ENCODE measurements around the gene TASOR2. TPM values are rescaled to one million over a fixed set of nuclear protein-coding genes. Genes with fewer than 3 reads are reported as not detected.

TASOR2 gene
- total RNA-seq, 1 donor from 2014 or later: 54.3 TPM

GRCh38 chr10:5710859-5711258 lies 26.2 kb downstream of the TASOR2 start:
- Histone ChIP-seq H3K4me3 (ENCODE audit: low read length in 3 of 3) (no peak overlapping the region), H3K4me1 (ENCODE audit: control insufficient read depth in 3 of 3, insufficient read depth in 3 of 3, low read length in 3 of 3) (no peaks in the 10 kb centered on the region), H3K9me3 (ENCODE audit: control insufficient read depth in 3 of 3, low read length in 3 of 3) (no peaks in the 10 kb centered on the region), H3K27ac (ENCODE audit: low read depth, low read length) (no peak overlapping the region), H3K36me3 (ENCODE audit: control insufficient read depth in 3 of 3, insufficient read depth in 3 of 3, low read length in 3 of 3) (no peaks in the 10 kb centered on the region), H3K27me3 (ENCODE audit: control insufficient read depth in 3 of 3, insufficient read depth in 3 of 3, low read length in 3 of 3) (no peaks in the 10 kb centered on the region), H3K9ac (ENCODE audit: low read depth in 1 of 3, low read length in 3 of 3) (no peak overlapping the region)

GRCh38 chr10:5711642-5712041 lies 27.0 kb downstream of the TASOR2 start:
- Histone ChIP-seq H3K4me3 (ENCODE audit: low read length in 3 of 3) (no peak overlapping the region), H3K36me3 (ENCODE audit: control insufficient read depth in 3 of 3, insufficient read depth in 3 of 3, low read length in 3 of 3) (no peaks in the 10 kb centered on the region), H3K27me3 (ENCODE audit: control insufficient read depth in 3 of 3, insufficient read depth in 3 of 3, low read length in 3 of 3) (no peaks in the 10 kb centered on the region), H3K9me3 (ENCODE audit: control insufficient read depth in 3 of 3, low read length in 3 of 3) (no peaks in the 10 kb centered on the region), H3K4me1 (ENCODE audit: control insufficient read depth in 3 of 3, insufficient read depth in 3 of 3, low read length in 3 of 3) (no peaks in the 10 kb centered on the region), H3K9ac (ENCODE audit: low read depth in 1 of 3, low read length in 3 of 3) (no peak overlapping the region), H3K27ac (ENCODE audit: low read depth, low read length) (no peak overlapping the region)

GRCh38 chr10:5719546-5719945 lies 34.9 kb downstream of the TASOR2 start:
- no peak overlapping the region for H3K4me3 ChIP-seq (ENCODE audit: low read length in 3 of 3)
- no peak overlapping the region for H3K9ac ChIP-seq (ENCODE audit: low read depth in 1 of 3, low read length in 3 of 3)
- peaks cover 2 to 13% (median 10%) of the 10 kb centered on the region in 3 donors for H3K36me3 ChIP-seq (ENCODE audit: control insufficient read depth in 3 of 3, insufficient read depth in 3 of 3, low read length in 3 of 3)
- H3K27me3 ChIP-seq (ENCODE audit: control insufficient read depth in 3 of 3, insufficient read depth in 3 of 3, low read length in 3 of 3): no peaks in the 10 kb centered on the region
- H3K9me3 ChIP-seq (ENCODE audit: control insufficient read depth in 3 of 3, low read length in 3 of 3): no peaks in the 10 kb centered on the region
- H3K4me1 ChIP-seq (ENCODE audit: control insufficient read depth in 3 of 3, insufficient read depth in 3 of 3, low read length in 3 of 3): no peaks in the 10 kb centered on the region
- H3K27ac ChIP-seq (ENCODE audit: low read depth, low read length): no peak overlapping the region

GRCh38 chr10:5720182-5720581 lies 35.5 kb downstream of the TASOR2 start:
- no peaks in the 10 kb centered on the region for H3K4me1 ChIP-seq (ENCODE audit: control insufficient read depth in 3 of 3, insufficient read depth in 3 of 3, low read length in 3 of 3)
- no peak overlapping the region for H3K27ac ChIP-seq (ENCODE audit: low read depth, low read length)
- no peak overlapping the region for H3K4me3 ChIP-seq (ENCODE audit: low read length in 3 of 3)
- no peaks in the 10 kb centered on the region for H3K9me3 ChIP-seq (ENCODE audit: control insufficient read depth in 3 of 3, low read length in 3 of 3)
- no peaks in the 10 kb centered on the region for H3K27me3 ChIP-seq (ENCODE audit: control insufficient read depth in 3 of 3, insufficient read depth in 3 of 3, low read length in 3 of 3)
- H3K36me3 ChIP-seq (ENCODE audit: control insufficient read depth in 3 of 3, insufficient read depth in 3 of 3, low read length in 3 of 3): peaks cover 2 to 13% (median 10%) of the 10 kb centered on the region in 3 donors
- H3K9ac ChIP-seq (ENCODE audit: low read depth in 1 of 3, low read length in 3 of 3): no peak overlapping the region

GRCh38 chr10:5723692-5724091 lies 39.1 kb downstream of the TASOR2 start:
- no peak overlapping the region for H3K4me3 ChIP-seq (ENCODE audit: low read length in 3 of 3)
- no peak overlapping the region for H3K27ac ChIP-seq (ENCODE audit: low read depth, low read length)
- no peaks in the 10 kb centered on the region for H3K4me1 ChIP-seq (ENCODE audit: control insufficient read depth in 3 of 3, insufficient read depth in 3 of 3, low read length in 3 of 3)
- no peak overlapping the region for H3K9ac ChIP-seq (ENCODE audit: low read depth in 1 of 3, low read length in 3 of 3)
- peaks cover 4 to 25% (median 19%) of the 10 kb centered on the region in 3 donors for H3K36me3 ChIP-seq (ENCODE audit: control insufficient read depth in 3 of 3, insufficient read depth in 3 of 3, low read length in 3 of 3)
- no peaks in the 10 kb centered on the region for H3K27me3 ChIP-seq (ENCODE audit: control insufficient read depth in 3 of 3, insufficient read depth in 3 of 3, low read length in 3 of 3)
- H3K9me3 ChIP-seq (ENCODE audit: control insufficient read depth in 3 of 3, low read length in 3 of 3): no peaks in the 10 kb centered on the region

- no peak overlapping the region for H3K9ac ChIP-seq (ENCODE audit: low read depth in 1 of 3, low read length in 3 of 3)
- H3K27me3 ChIP-seq (ENCODE audit: control insufficient read depth in 3 of 3, insufficient read depth in 3 of 3, low read length in 3 of 3): no peaks in the 10 kb centered on the region
- H3K27ac ChIP-seq (ENCODE audit: low read depth, low read length): no peak overlapping the region
- H3K4me1 ChIP-seq (ENCODE audit: control insufficient read depth in 3 of 3, insufficient read depth in 3 of 3, low read length in 3 of 3): peaks cover 0 to 4% (median 0%) of the 10 kb centered on the region in 3 donors
- H3K9me3 ChIP-seq (ENCODE audit: control insufficient read depth in 3 of 3, low read length in 3 of 3): no peaks in the 10 kb centered on the region
- H3K36me3 ChIP-seq (ENCODE audit: control insufficient read depth in 3 of 3, insufficient read depth in 3 of 3, low read length in 3 of 3): peaks cover 9 to 26% (median 21%) of the 10 kb centered on the region in 3 donors
- H3K4me3 ChIP-seq (ENCODE audit: low read length in 3 of 3): no peak overlapping the region
These were observed 46.1 kb downstream of the TASOR2 start for GRCh38 chr10:5730766-5731165.

GRCh38 chr10:5731559-5731958 lies 46.9 kb downstream of the TASOR2 start:
- no peaks in the 10 kb centered on the region for H3K27me3 ChIP-seq (ENCODE audit: control insufficient read depth in 3 of 3, insufficient read depth in 3 of 3, low read length in 3 of 3)
- H3K9ac ChIP-seq (ENCODE audit: low read depth in 1 of 3, low read length in 3 of 3): no peak overlapping the region
- H3K36me3 ChIP-seq (ENCODE audit: control insufficient read depth in 3 of 3, insufficient read depth in 3 of 3, low read length in 3 of 3): peaks cover 11 to 24% (median 21%) of the 10 kb centered on the region in 3 donors
- no peaks in the 10 kb centered on the region for H3K9me3 ChIP-seq (ENCODE audit: control insufficient read depth in 3 of 3, low read length in 3 of 3)
- no peak overlapping the region for H3K27ac ChIP-seq (ENCODE audit: low read depth, low read length)
- H3K4me3 ChIP-seq (ENCODE audit: low read length in 3 of 3): no peak overlapping the region
- peaks cover 0 to 4% (median 0%) of the 10 kb centered on the region in 3 donors for H3K4me1 ChIP-seq (ENCODE audit: control insufficient read depth in 3 of 3, insufficient read depth in 3 of 3, low read length in 3 of 3)

GRCh38 chr10:5732141-5732540 lies 47.5 kb downstream of the TASOR2 start:
- no peak overlapping the region for H3K27ac ChIP-seq (ENCODE audit: low read depth, low read length)
- no peak overlapping the region for H3K9ac ChIP-seq (ENCODE audit: low read depth in 1 of 3, low read length in 3 of 3)
- H3K27me3 ChIP-seq (ENCODE audit: control insufficient read depth in 3 of 3, insufficient read depth in 3 of 3, low read length in 3 of 3): no peaks in the 10 kb centered on the region
- H3K4me1 ChIP-seq (ENCODE audit: control insufficient read depth in 3 of 3, insufficient read depth in 3 of 3, low read length in 3 of 3): peaks cover 0 to 4% (median 0%) of the 10 kb centered on the region in 3 donors
- H3K9me3 ChIP-seq (ENCODE audit: control insufficient read depth in 3 of 3, low read length in 3 of 3): no peaks in the 10 kb centered on the region
- H3K36me3 ChIP-seq (ENCODE audit: control insufficient read depth in 3 of 3, insufficient read depth in 3 of 3, low read length in 3 of 3): peaks cover 11 to 20% (median 18%) of the 10 kb centered on the region in 3 donors
- H3K4me3 ChIP-seq (ENCODE audit: low read length in 3 of 3): no peak overlapping the region

Other genes starting within 250 kb of the TASOR2 start
- gene CALML5, start 185.3 kb upstream of the TASOR2 start, total RNA-seq: not detected
- not detected for gene CALML3, start 159.9 kb upstream of the TASOR2 start, total RNA-seq
- gene ASB13, start 18.2 kb upstream of the TASOR2 start, total RNA-seq: 10.4 TPM
- 483 TPM for gene GDI2, start 128.6 kb downstream of the TASOR2 start, total RNA-seq
- 8.4 TPM for gene ANKRD16, start 205.1 kb downstream of the TASOR2 start, total RNA-seq
- gene FBH1, start 205.4 kb downstream of the TASOR2 start, total RNA-seq: 51.7 TPM